Measurements from ENCODE around the gene DPM3. TPM values are rescaled to one million over a fixed set of nuclear protein-coding genes. Genes with fewer than 3 reads are reported as not detected.

Gene DPM3
- total and polyA plus RNA-seq, 2 of the 13 experiments (the other 11 are each of a cell fraction or from before 2014, with no cell fraction given) = 23.2 to 53.4 TPM

- TF ChIP-seq MATR3 (CRISPR knock-in tag; IDR thresholded peaks at IDR 0.05) (no peak), ZNF318 (CRISPR knock-in tag; IDR thresholded peaks at IDR 0.05) (no peak), ZFY (CRISPR knock-in tag; IDR thresholded peaks at IDR 0.05) (no peak), ZBTB20 (CRISPR knock-in tag; IDR thresholded peaks at IDR 0.05; ENCODE audit: borderline replicate concordance, low read depth) (0 out of 2 replicates have a peak, but pooled peaks have one; percentile 32), MYNN (CRISPR knock-in tag; IDR thresholded peaks at IDR 0.05; ENCODE audit: low read depth) (peak; percentile 74; the same call in 1 of the 2 replicates), ZNF761 (CRISPR knock-in tag; conservative IDR thresholded peaks at IDR 0.05) (no peak), TBX2 (CRISPR knock-in tag; IDR thresholded peaks at IDR 0.05; ENCODE audit: borderline replicate concordance) (peak; percentile 76), ARNTL (CRISPR knock-in tag; IDR thresholded peaks at IDR 0.05) (peak; percentile 67; the same call in 1 of the 2 replicates), CEBPB (IDR thresholded peaks at IDR 0.05; ENCODE audit: borderline replicate concordance, low read depth, low read length) (no peak), SIX1 (CRISPR knock-in tag; IDR thresholded peaks at IDR 0.05; ENCODE audit: borderline replicate concordance) (no peak), ZNF142 (CRISPR knock-in tag; IDR thresholded peaks at IDR 0.05) (no peak)
Measured at GRCh38 chr1:155091071-155092051, 49.0 kb downstream of the DPM3 start (continued).
